Measurements from ENCODE around the gene BCL7C. TPM values are rescaled to one million over a fixed set of nuclear protein-coding genes. Genes with fewer than 3 reads are reported as not detected.

BCL7C gene
- total and polyA plus RNA-seq, 2 of the 13 experiments (the other 11 are each of a cell fraction or from before 2014, with no cell fraction given) = 17.7 to 33.8 TPM

DNA sequence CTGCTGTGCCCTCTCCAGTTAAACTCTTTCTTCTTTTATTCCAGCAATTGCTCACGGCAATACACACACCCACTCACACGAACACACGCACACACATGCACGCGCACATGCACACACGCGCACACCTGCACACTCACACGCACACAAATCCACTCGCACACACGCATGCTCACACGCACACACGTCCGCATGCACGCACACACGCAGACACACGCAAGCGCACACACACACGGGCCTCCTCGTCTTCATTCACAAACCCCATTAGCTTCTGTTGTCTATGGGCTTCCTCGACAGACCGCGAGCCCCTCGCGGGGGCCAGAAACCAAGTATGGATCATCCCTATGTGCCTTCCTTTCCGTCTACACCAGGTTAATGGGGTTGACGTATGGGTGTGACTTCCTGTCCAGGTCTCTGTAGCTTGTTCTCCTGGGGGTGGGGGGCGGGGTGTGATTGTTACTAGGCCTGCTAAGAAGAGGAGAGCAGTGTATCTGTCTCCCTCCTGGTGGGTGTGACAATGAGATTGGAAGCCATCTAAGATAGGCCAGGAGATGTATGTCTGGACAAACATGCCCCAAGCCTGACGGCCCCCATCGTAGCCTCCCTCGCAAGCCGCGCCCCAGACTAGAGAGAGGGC is 1.9 kb upstream of the BCL7C start (continued):
- TF ChIP-seq ZNF512B (CRISPR knock-in tag; IDR thresholded peaks at IDR 0.05; ENCODE audit: borderline replicate concordance) (0 out of 2 replicates have a peak, but pooled peaks have one; percentile 81), ZNF776 (CRISPR knock-in tag; IDR thresholded peaks at IDR 0.05) (0 out of 2 replicates have a peak, but pooled peaks have one; percentile 20), ZNF549 (CRISPR knock-in tag; IDR thresholded peaks at IDR 0.05) (no peak), ATF1 (CRISPR knock-in tag; IDR thresholded peaks at IDR 0.05) (no peak), TFDP2 (CRISPR knock-in tag; IDR thresholded peaks at IDR 0.05) (no peak)

DNA sequence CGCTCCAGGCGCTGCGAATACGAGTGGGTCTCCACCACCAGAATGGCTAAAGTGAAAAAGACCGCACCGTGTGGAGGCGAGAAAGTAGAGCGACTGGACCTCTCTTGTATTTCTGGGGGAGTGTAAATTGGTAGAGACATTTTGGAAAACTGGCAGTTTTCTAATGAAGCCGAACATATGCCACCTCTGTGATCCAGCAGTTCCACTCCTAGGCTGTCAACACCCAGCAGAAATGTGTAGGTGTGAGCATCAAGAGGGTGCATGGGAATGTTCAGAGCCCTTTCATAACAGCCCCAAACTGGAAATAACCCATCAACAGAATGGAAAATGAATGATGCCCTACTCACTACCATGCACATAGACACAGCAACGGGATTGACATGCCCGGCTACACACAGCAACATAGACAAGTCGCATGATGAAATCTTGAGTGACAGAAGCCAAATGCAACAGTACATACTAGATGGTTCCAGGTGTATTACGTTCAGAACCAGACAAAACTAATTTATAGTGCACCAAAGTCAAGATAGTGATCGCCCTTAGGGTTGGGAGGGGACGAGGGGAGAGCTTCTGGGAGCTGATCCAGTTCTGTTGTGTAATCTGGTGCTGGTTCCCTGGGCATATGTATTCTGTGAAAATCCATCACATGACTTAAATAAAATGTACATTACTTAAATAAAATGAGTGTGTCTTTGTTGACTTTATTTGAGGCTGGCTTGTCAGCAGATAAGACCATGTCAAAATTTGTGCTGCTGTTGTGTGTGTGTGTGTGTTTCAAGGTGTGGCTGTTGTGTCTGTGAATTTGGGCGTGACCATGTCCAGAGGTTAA is 877 bp upstream of the BCL7C start:
- FAIRE-seq = peak; percentile 30
- ATAC-seq = no peak
- no peak for DNase-seq (ENCODE audit: low spot score)
- TF ChIP-seq IRX3 (CRISPR knock-in tag; IDR thresholded peaks at IDR 0.05; ENCODE audit: borderline replicate concordance, low read depth) = peak; percentile 23; the same call in 1 of the 2 replicates
- TF ChIP-seq ZNF598 (CRISPR knock-in tag; IDR thresholded peaks at IDR 0.05; ENCODE audit: borderline replicate concordance) = no peak
- TF ChIP-seq ZNF253 (CRISPR knock-in tag; IDR thresholded peaks at IDR 0.05; ENCODE audit: borderline replicate concordance) = 0 out of 2 replicates have a peak, but pooled peaks have one; percentile 3
- TF ChIP-seq ZNF138 (CRISPR knock-in tag; IDR thresholded peaks at IDR 0.05; ENCODE audit: low read depth) = 0 out of 2 replicates have a peak, but pooled peaks have one; percentile 1
- TF ChIP-seq SNAPC5 (CRISPR knock-in tag; IDR thresholded peaks at IDR 0.05; ENCODE audit: borderline replicate concordance) = peak; percentile 20; the same call in 1 of the 2 replicates
- no peak for TF ChIP-seq RBM22 (optimal IDR thresholded peaks at IDR 0.05; ENCODE audit: low read length)
- no peak for TF ChIP-seq ZNF644 (CRISPR knock-in tag; IDR thresholded peaks at IDR 0.05; ENCODE audit: low read depth)
- peak; percentile 65; the same call in 1 of the 2 replicates for TF ChIP-seq ZNF747 (CRISPR knock-in tag; IDR thresholded peaks at IDR 0.05; ENCODE audit: borderline replicate concordance)
- TF ChIP-seq ZNF333 (CRISPR knock-in tag; IDR thresholded peaks at IDR 0.05; ENCODE audit: borderline replicate concordance) = 0 out of 2 replicates have a peak, but pooled peaks have one; percentile 4
- 0 out of 2 replicates have a peak, but pooled peaks have one; percentile 22 for TF ChIP-seq ZNF761 (CRISPR knock-in tag; conservative IDR thresholded peaks at IDR 0.05)
- TF ChIP-seq ZNF205 (CRISPR knock-in tag; IDR thresholded peaks at IDR 0.05) = no peak

More for the DNA sequence above, 877 bp upstream of the BCL7C start:
- Histone ChIP-seq H3K4me2 (ENCODE audit: low read depth, low read length) (peak overlapping the region; percentile 66), H3K4me3 (replicated peaks in 1 of 3; ENCODE audit: insufficient read depth in 1 of 3, low read depth in 2 of 3, low read length in 3 of 3) (peak overlapping the region in 2 of 3 experiments; percentile 42 to 56; a peak in 4 of 6 replicates), H2AFZ (ENCODE audit: low read length) (no peak overlapping the region), H3K79me2 (ENCODE audit: insufficient read depth, low read length) (peaks cover 8% of the 10 kb centered on the region), H4K20me1 (ENCODE audit: insufficient read depth, low read length) (no peaks in the 10 kb centered on the region), H3K4me1 (ENCODE audit: insufficient read depth, low read length) (peaks cover 64% of the 10 kb centered on the region), H3K27ac (ENCODE audit: extremely low read length, insufficient read depth, low read length) (peak overlapping the region; percentile 14), H3K9me3 (ENCODE audit: low read length) (no peaks in the 10 kb centered on the region), H3K9ac (ENCODE audit: insufficient read depth, low read depth, low read length) (peak overlapping the region; percentile 54), H3K36me3 (replicated peaks in 1 of 2; ENCODE audit: control insufficient read depth in 1 of 2, insufficient read depth in 2 of 2, low read length in 2 of 2) (peaks cover 0 to 3% of the 10 kb centered on the region in 2 experiments; a peak in 2 of 5 replicates), H3K27me3 (ENCODE audit: control insufficient read depth in 1 of 2, insufficient read depth in 2 of 2, low read length in 2 of 2) (no peaks in the 10 kb centered on the region)
- in situ Hi-C loops (cut with HindIII; ENCODE audit: extremely low pct_ligation_motif_present, low pct_unique_long_range_greater_than_20kb) (loop anchor here (10.0 kb wide), 1 partner anchor 50 kb away; no protein-coding TSS in a partner anchor), intact Hi-C loops (cut with micrococcal nuclease; ENCODE audit: unreplicated experiment) (loop anchor here (2.0 kb wide), 1 partner anchor 50 kb away; no protein-coding TSS in a partner anchor)
- 67% methylated on average over 16 of the region's 16 CpGs for WGBS (ENCODE audit: low lambda C conversion rate)
- TSS peak; percentile 90 for BruUV-seq (replicated peaks)
- ChIA-PET CTCF (ENCODE audit: low intra/inter-chr PET ratio, low total read pairs) (interaction anchor here (2.0 kb wide), 1 partner anchor 50 kb away, joined by 10 read pairs; no protein-coding TSS in a partner anchor), POLR2A (no interaction called here)

All from HepG2 (cell line).